NCI-H2171 treated with DMSO at 0.1 percent for 48 hours (cell line): Measurements from ENCODE around the gene CD44.

Experiments
- DNase-seq: peaks from one replicate; lab custom pipeline; 2025; lab: John Stamatoyannopoulos, UW

The CD44 gene

GRCh38 chr11:35158701-35159510, 19.9 kb downstream of the CD44 start:
- DNase-seq, result no peak

GRCh38 chr11:35160246-35160824, 21.4 kb downstream of the CD44 start:
- DNase-seq, result no peak

- DNase-seq, result no peak
Measured at GRCh38 chr11:35160902-35161597, 22.1 kb downstream of the CD44 start.

- no peak for DNase-seq
Measured at GRCh38 chr11:35162745-35163144, 23.8 kb downstream of the CD44 start.

- DNase-seq, result no peak
Measured at GRCh38 chr11:35163209-35163608, 24.2 kb downstream of the CD44 start.

- DNase-seq, result peak; percentile 17
Measured at GRCh38 chr11:35163702-35164496, 24.9 kb downstream of the CD44 start.

GRCh38 chr11:35165030-35165422, 26.1 kb downstream of the CD44 start:
- no peak for DNase-seq

- no peak for DNase-seq
Measured at GRCh38 chr11:35165423-35166368, 26.7 kb downstream of the CD44 start.

- DNase-seq, result no peak
Measured at GRCh38 chr11:35166369-35167360, 27.7 kb downstream of the CD44 start.

GRCh38 chr11:35167426-35167954, 28.5 kb downstream of the CD44 start:
- no peak for DNase-seq

- no peak for DNase-seq
Measured at GRCh38 chr11:35168671-35169070, 29.7 kb downstream of the CD44 start.

- DNase-seq, result no peak
Measured at GRCh38 chr11:35169112-35169511, 30.1 kb downstream of the CD44 start.

- no peak for DNase-seq
Measured at GRCh38 chr11:35169754-35170153, 30.8 kb downstream of the CD44 start.

- no peak for DNase-seq
Measured at GRCh38 chr11:35170503-35170902, 31.5 kb downstream of the CD44 start.

- DNase-seq, result no peak
Measured at GRCh38 chr11:35171226-35171625, 32.3 kb downstream of the CD44 start.

- DNase-seq, result no peak
Measured at GRCh38 chr11:35173011-35173511, 34.1 kb downstream of the CD44 start.

- DNase-seq, result no peak
Measured at GRCh38 chr11:35173616-35174566, 34.9 kb downstream of the CD44 start.

- DNase-seq, result no peak
Measured at GRCh38 chr11:35174666-35175065, 35.7 kb downstream of the CD44 start.
